ENCODE data around the gene ACTN2. TPM values are rescaled to one million over a fixed set of nuclear protein-coding genes. Genes with fewer than 3 reads are reported as not detected.

The ACTN2 gene
- total and polyA plus RNA-seq, 2 donors (not counting 3 experiments of a cell fraction or from before 2014, with no cell fraction given): 0.22 to 0.55 TPM

GRCh38 chr1:236702791-236703394 lies 16.6 kb downstream of the ACTN2 start:
- Histone ChIP-seq H3K9me3 (replicated peaks; ENCODE audit: control insufficient read depth, insufficient read depth, low read length) (no peaks in the 10 kb centered on the region), H3K4me3 (replicated peaks in 1 of 3; ENCODE audit: insufficient read depth in 1 of 3, low read depth in 1 of 3, low read length in 3 of 3) (no peak overlapping the region), H3K27ac (ENCODE audit: insufficient read depth, low read depth, low read length) (no peak overlapping the region), H3K36me3 (ENCODE audit: control insufficient read depth in 2 of 2, extremely low read depth in 1 of 2, insufficient read depth in 2 of 2, low read length in 2 of 2) (no peaks in the 10 kb centered on the region), H3K9ac (replicated peaks; ENCODE audit: extremely low read depth, insufficient read depth, low read length) (no peak overlapping the region), H3K4me1 (ENCODE audit: control insufficient read depth, extremely low read depth, insufficient read depth, low read length) (no peaks in the 10 kb centered on the region), H4K20me1 (replicated peaks; ENCODE audit: control insufficient read depth, extremely low read depth, insufficient read depth, low read length) (no peaks in the 10 kb centered on the region), H3K27me3 (ENCODE audit: control insufficient read depth in 2 of 2, insufficient read depth in 2 of 2, low read length in 2 of 2) (no peaks in the 10 kb centered on the region), H2AFZ (ENCODE audit: low read depth, low read length) (no peak overlapping the region), H3K79me2 (ENCODE audit: control insufficient read depth, insufficient read depth, low read length) (no peaks in the 10 kb centered on the region), H3K4me2 (ENCODE audit: insufficient read depth, low read length) (no peak overlapping the region), H3K9me1 (replicated peaks; ENCODE audit: control insufficient read depth, extremely low read depth, insufficient read depth, low read length) (no peaks in the 10 kb centered on the region)
- no TSS peak for BruUV-seq (replicated peaks)
- ChIA-PET CTCF (interaction anchor here (0.8 to 2.7 kb wide), 6 partner anchors 8 to 57 kb away, joined by 3 to 10 read pairs (median 4); no protein-coding TSS in a partner anchor), POLR2A (no interaction called here)
- FAIRE-seq (no peak), DNase-seq (ENCODE audit: low read depth, low spot score) (no peak)
- dilution Hi-C loops (cut with MboI; ENCODE audit: extremely low pct_ligation_motif_present, low sequenced_read_pairs): no loop called here
- intact Hi-C loops (cut with micrococcal nuclease): no loop called here
- no peak for TF ChIP-seq MYC (IDR thresholded peaks at IDR 0.05; ENCODE audit: low read depth, low read length)
- no peak for TF ChIP-seq CTCF (IDR thresholded peaks at IDR 0.05; ENCODE audit: extremely low read depth in 1 of 2, insufficient read depth in 1 of 2, low read depth in 1 of 2, low read length in 2 of 2)
- TF ChIP-seq FOS (IDR thresholded peaks at IDR 0.05; ENCODE audit: borderline replicate concordance, insufficient read depth, low read length): no peak
- no peak for TF ChIP-seq GATA2 (IDR thresholded peaks at IDR 0.05; ENCODE audit: insufficient read depth, insufficient read length, low read depth, low read length)
- TF ChIP-seq JUN (IDR thresholded peaks at IDR 0.05; ENCODE audit: borderline replicate concordance, insufficient read depth, insufficient read length, low read depth): no peak
- TF ChIP-seq EZH2 (IDR thresholded peaks at IDR 0.05; ENCODE audit: borderline replicate concordance, low read depth, low read length, severe bottlenecking): no peak
- no peak for TF ChIP-seq POLR2AphosphoS5 (IDR thresholded peaks at IDR 0.05; ENCODE audit: insufficient read depth, low read depth, low read length)
- TF ChIP-seq POLR2A (IDR thresholded peaks at IDR 0.05; ENCODE audit: low read depth, low read length): no peak
- no peak for TF ChIP-seq MAX (IDR thresholded peaks at IDR 0.05; ENCODE audit: insufficient read depth, insufficient read length)

All from endothelial cell of umbilical vein (primary cell).